DMS53 treated with DMSO at 0.1 percent for 48 hours (cell line): ENCODE data around the gene ARHGDIG.
A peak's percentile ranks its signal among the peaks of the same experiment; 100 is the strongest.
"Not testable (repeated sequence)": the region's sequence is repeated elsewhere in the genome, so short reads cannot be mapped to it uniquely, and the experiment has no call there.

Source experiments
- DNase-seq: peaks from one replicate; lab custom pipeline; 2025; ENCODE audit not compliant: unreplicated experiment; lab: John Stamatoyannopoulos, UW

Gene ARHGDIG

GRCh38 chr16:263182-263774 is 17.1 kb upstream of the ARHGDIG start:
- DNase-seq = no peak

DNA sequence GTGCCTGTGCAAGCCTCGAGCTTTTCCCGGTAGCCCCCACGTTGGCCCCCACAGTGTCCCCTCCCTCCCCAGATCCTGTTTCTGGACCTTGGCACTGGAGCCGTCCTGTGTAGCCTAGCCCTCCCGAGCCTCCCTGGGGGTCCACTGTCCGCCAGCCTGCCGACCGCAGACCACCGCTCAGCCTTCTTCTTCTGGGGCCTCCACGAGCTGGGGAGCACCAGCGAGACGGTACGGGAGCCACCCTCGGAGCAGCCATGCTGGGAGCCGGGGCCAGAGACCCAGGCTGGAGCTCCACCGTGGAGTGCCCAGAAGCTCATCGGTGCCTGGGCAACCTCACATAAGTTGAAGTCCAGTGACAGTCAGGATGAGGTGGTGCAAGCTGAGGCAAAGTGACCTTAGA is 16.4 kb upstream of the ARHGDIG start:
- DNase-seq = no peak

GRCh38 chr16:264440-264951 is 15.9 kb upstream of the ARHGDIG start:
- DNase-seq = no peak

- DNase-seq = no peak
These were observed 15.3 kb upstream of the ARHGDIG start for GRCh38 chr16:265002-265529.

- no peak for DNase-seq
These were observed 14.7 kb upstream of the ARHGDIG start for GRCh38 chr16:265711-266110.

GRCh38 chr16:266258-267164 is 13.9 kb upstream of the ARHGDIG start:
- DNase-seq = no peak

- not testable (repeated sequence) for DNase-seq
These were observed 12.8 kb upstream of the ARHGDIG start for GRCh38 chr16:267562-267961.

- no peak for DNase-seq
These were observed 12.0 kb upstream of the ARHGDIG start for GRCh38 chr16:268141-269053.

DNA sequence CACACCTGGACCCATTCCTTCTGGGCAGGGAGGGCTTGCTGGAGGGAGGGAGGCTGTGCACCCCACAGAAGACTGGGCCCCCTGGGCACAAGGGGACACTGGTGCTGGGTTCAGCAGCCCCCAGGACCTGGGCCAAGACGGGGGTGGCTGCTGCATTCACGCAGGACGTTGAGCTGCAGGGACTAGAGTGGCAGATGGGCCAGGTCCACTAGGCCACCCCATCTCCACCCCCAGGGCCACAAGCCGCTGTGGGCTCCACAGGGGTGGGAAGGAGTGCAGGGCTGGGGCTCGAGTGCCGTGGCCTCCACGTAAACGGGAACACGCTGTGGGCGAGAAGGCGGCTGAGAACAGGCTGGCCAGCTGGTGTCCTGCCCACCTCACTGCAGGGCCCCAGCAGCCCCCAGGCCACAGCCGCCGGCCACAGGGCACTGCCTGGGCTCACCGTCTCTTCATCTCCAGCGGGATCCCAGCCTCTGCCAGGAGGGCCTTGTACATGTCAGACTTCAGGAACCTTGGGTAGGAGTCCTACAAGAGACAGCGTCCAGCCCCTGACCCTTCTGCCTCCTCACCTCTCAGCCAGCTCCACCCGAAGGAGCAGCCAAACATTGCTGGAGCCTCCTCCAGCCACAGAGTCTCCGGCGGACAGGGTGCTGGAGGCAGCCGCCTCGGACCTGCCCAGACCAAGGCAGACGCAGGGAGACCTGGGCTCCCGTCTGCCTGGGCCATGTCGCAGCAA is 11.2 kb upstream of the ARHGDIG start:
- no peak for DNase-seq

DNA sequence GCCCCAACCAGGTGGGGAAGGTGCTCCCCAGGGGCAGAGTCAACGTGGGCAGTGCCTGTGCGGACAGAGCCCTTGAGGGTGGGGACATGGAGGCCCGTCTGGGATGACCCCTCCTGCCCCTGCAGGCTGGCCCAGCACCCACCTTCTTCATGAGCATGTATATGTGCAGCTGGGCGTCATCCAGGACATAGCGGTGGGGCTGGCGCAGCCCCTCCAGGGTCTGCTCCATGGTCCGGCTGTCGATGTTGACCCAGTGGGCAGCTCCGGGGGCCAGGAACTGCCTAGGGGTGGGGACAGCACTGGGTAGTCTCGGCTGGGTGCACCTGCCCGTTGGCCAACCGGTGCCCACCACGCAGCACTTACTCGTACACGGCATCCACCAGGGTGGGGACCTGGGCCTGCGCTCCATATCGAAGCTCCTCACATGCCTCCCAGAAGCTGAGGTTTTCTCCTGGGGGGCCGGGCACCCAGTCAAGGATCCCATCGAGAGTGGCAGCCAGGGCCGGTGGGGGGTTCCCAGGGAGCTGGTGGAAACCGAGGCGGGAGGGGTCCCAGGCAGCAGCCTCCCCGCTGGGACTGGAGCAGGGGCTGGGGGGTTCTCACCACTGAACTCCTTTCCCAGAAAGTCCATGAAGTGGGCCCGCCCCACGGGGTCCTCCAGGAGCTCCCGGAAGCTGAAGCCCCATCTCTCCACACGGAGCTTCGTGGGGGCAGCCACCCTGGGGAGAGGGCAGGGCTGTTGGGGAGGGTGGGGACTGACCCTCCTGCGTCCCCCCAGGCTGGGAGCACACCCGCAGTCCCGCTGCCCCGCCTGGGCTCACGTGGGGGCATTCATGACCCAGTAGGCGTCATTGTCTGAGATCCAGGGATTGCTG is 9.8 kb upstream of the ARHGDIG start:
- DNase-seq = no peak

GRCh38 chr16:272633-273546 is 7.5 kb upstream of the ARHGDIG start:
- DNase-seq = no peak

DNA sequence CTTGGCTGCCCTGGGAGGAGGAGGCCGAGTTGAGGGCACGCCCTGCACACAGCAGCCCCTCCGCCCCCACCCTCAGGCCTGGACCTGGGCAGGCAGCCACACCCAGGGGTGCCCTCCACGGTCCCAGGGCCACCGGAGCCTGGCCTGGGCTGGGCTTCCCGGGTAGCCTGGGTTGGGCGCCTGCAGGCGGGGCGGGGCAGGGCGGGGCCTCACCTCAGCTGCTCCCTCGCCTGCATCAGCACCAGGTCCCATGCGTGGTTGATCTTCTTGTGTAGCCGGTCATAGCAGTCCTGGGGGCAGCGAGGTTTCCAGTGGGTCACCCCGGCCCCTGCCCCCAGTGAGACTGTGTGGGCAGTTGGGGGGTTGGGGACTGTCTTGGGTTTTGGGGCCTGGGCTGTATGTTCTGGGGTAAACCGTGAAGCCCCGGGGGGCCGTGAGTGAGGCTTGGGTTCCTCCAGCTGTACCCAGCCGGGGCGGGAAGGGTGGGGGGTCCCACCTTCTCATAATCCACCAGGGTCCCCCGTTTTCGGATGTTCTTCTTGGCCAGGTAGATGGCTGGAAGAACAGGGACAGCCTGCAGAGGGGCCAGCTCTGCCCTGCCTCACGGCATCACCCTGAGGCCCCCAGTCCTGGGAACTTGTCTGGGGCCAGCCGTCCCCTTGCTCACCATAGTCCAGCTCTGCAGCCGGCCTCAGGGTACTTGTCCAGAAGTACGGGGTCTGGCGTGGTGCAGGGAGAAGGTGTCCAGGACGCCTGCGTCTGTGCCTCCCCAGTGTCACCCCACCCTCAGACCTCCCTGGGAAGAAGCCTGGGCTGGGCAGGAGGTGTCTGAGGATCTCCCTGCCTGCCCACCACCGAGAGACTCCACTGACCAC is 6.6 kb upstream of the ARHGDIG start:
- no peak for DNase-seq

DNA sequence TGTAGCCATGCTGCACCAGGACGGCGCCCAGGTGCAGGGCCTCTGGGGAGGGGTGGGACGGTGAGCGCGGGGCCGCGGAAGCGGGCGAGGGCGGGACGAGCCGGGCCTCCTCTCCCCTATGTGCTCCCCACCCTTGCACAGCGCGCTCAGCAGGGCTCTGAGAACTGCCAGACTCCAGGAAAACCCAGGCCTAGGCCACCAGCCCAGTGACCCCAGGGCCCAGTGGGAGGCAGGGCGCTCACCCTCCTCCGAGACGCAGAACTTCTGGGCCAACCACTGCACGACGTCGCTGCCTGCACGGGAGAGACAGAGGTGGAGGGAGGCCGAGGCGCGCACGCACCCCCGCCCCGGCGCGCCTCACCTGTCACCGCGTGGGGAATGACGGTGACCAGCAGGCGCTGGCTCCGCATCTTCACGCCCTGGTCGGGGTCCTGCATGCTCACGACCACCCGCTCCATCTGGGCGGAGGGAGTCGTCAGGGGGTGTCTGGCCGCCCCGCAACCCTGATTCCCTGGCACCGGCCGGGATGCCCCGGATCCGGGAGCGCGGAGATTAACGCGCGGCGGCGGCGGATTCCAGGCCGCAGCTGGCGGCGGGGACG is 5.2 kb upstream of the ARHGDIG start:
- no peak for DNase-seq

- no peak for DNase-seq
These were observed 4.6 kb upstream of the ARHGDIG start, which contains the start of gene RGS11 for GRCh38 chr16:275786-276232. Gene RGS11, minus strand, starts transcription at chr16:275944. Its CDS starts 33 bp downstream, at chr16:275911.

- no peak for DNase-seq
These were observed 3.8 kb upstream of the ARHGDIG start for GRCh38 chr16:276426-277077.

- DNase-seq = peak; percentile 46
These were observed 1.5 kb upstream of the ARHGDIG start for GRCh38 chr16:278863-279366.
